Skin of body (tissue), 2 donors: ENCODE results near the gene WASHC4. TPM values are rescaled to one million over a fixed set of nuclear protein-coding genes. Genes with fewer than 3 reads are reported as not detected.
"Not testable (repeated sequence)": the region's sequence is repeated elsewhere in the genome, so short reads cannot be mapped to it uniquely, and the experiment has no call there.

Source experiments
- DNase-seq: peaks from one replicate; lab custom pipeline; 2025; lab: John Stamatoyannopoulos, UW
- total RNA-seq: library from RNA; depleted of rRNA; stranded (reverse); fragments of >200 nt; gene quantifications from one replicate; pipeline ENCODE4 v1.2.3, GENCODE V29; 2014

The WASHC4 gene
- total RNA-seq, 1 donor from 2014 or later, result 97.0 TPM

- DNase-seq, result no peak
Observed at GRCh38 chr12:105162174-105162573, 54.6 kb downstream of the WASHC4 start.

- DNase-seq, result no peak
Observed at GRCh38 chr12:105164068-105164467, 56.5 kb downstream of the WASHC4 start.

GRCh38 chr12:105166736-105167135 lies 59.2 kb downstream of the WASHC4 start:
- no peak for DNase-seq

GRCh38 chr12:105167346-105167745 lies 59.8 kb downstream of the WASHC4 start:
- DNase-seq, result no peak

GRCh38 chr12:105168006-105168405 lies 60.5 kb downstream of the WASHC4 start:
- DNase-seq, result no peak

GRCh38 chr12:105170139-105170538 lies 62.6 kb downstream of the WASHC4 start:
- no peak for DNase-seq

GRCh38 chr12:105171691-105172436 lies 64.3 kb downstream of the WASHC4 start:
- DNase-seq, result no peak

- no peak for DNase-seq
Observed at GRCh38 chr12:105175397-105175990, 68.0 kb downstream of the WASHC4 start.

- DNase-seq, result no peak
Observed at GRCh38 chr12:105177208-105177607, 69.7 kb downstream of the WASHC4 start.

GRCh38 chr12:105179114-105179513 lies 71.6 kb downstream of the WASHC4 start:
- DNase-seq, result not testable (repeated sequence)

- not testable (repeated sequence) for DNase-seq
Observed at GRCh38 chr12:105183406-105183805, 75.9 kb downstream of the WASHC4 start.

GRCh38 chr12:105183976-105184375 lies 76.4 kb downstream of the WASHC4 start:
- DNase-seq, result not testable (repeated sequence)

- no peak for DNase-seq
Observed at GRCh38 chr12:105189293-105189692, 81.8 kb downstream of the WASHC4 start.

GRCh38 chr12:105190530-105190929 lies 83.0 kb downstream of the WASHC4 start:
- no peak for DNase-seq

GRCh38 chr12:105192624-105193225 lies 85.2 kb downstream of the WASHC4 start:
- no peak for DNase-seq

- DNase-seq, result no peak
Observed at GRCh38 chr12:105194947-105195346, 87.4 kb downstream of the WASHC4 start.

- no peak for DNase-seq
Observed at GRCh38 chr12:105196090-105196489, 88.6 kb downstream of the WASHC4 start.

GRCh38 chr12:105198961-105199360 lies 91.4 kb downstream of the WASHC4 start:
- no peak for DNase-seq

- no peak for DNase-seq
Observed at GRCh38 chr12:105200385-105200784, 92.9 kb downstream of the WASHC4 start.

- DNase-seq, result no peak
Observed at GRCh38 chr12:105201299-105201698, 93.8 kb downstream of the WASHC4 start.

- no peak for DNase-seq
Observed at GRCh38 chr12:105202202-105202601, 94.7 kb downstream of the WASHC4 start.

- no peak for DNase-seq
Observed at GRCh38 chr12:105204127-105204526, 96.6 kb downstream of the WASHC4 start.

GRCh38 chr12:105204916-105205315 lies 97.4 kb downstream of the WASHC4 start:
- no peak for DNase-seq
